Suprapubic skin (tissue), 3 donors: Measurements from ENCODE around the gene LGI2.

Experiments
- POLR2A ChIP-seq, 2 donors: fragments of 450-650 bp; IDR thresholded peaks; one replicate each; pipeline ENCODE4 v1.6.1; 2017; ENCODE audit warnings: antibody characterized with exemption in 2 of 2, mild to moderate bottlenecking in 2 of 2, moderate library complexity in 2 of 2
- TF ChIP-seq, protein P1 (sequence below), 2 donors: fragments of 200-600 bp in 1 of 2; fragments of 450-650 bp in 1 of 2; sonication (generic) in 1 of 2; IDR thresholded peaks; one replicate each; pipeline ENCODE4 v1.5.1; 2016 to 2019; ENCODE audit warnings: antibody characterized with exemption in 2 of 2, mild to moderate bottlenecking in 1 of 2, moderate library complexity in 1 of 2

- no peak for TF ChIP-seq POLR2A (IDR thresholded peaks at IDR 0.05)
- TF ChIP-seq, protein P1, sequence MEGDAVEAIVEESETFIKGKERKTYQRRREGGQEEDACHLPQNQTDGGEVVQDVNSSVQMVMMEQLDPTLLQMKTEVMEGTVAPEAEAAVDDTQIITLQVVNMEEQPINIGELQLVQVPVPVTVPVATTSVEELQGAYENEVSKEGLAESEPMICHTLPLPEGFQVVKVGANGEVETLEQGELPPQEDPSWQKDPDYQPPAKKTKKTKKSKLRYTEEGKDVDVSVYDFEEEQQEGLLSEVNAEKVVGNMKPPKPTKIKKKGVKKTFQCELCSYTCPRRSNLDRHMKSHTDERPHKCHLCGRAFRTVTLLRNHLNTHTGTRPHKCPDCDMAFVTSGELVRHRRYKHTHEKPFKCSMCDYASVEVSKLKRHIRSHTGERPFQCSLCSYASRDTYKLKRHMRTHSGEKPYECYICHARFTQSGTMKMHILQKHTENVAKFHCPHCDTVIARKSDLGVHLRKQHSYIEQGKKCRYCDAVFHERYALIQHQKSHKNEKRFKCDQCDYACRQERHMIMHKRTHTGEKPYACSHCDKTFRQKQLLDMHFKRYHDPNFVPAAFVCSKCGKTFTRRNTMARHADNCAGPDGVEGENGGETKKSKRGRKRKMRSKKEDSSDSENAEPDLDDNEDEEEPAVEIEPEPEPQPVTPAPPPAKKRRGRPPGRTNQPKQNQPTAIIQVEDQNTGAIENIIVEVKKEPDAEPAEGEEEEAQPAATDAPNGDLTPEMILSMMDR (IDR thresholded peaks at IDR 0.05) = no peak
Measured at GRCh38 chr4:24956091-24956490, 74.7 kb downstream of the LGI2 start.
